Activated CD4-positive, alpha-beta memory T cell treated with anti-CD3 and anti-CD28 coated beads for 36 hours (primary cell): ENCODE results near the gene ZNF683. TPM values are rescaled to one million over a fixed set of nuclear protein-coding genes. Genes with fewer than 3 reads are reported as not detected.
"Not testable (repeated sequence)": the region's sequence is repeated elsewhere in the genome, so short reads cannot be mapped to it uniquely, and the experiment has no call there.

Experiments used
- CTCF ChIA-PET: fragments of 350-600 bp; sonication (Branson Sonifier 250); formaldehyde crosslinking; loops from one replicate; lab custom pipeline; 2021; ENCODE audit warnings: antibody characterized with exemption, inconsistent platforms; lab: Charles Lee
- POLR2A ChIA-PET: fragments of 350-600 bp; sonication (Branson Sonifier 250); formaldehyde crosslinking; loops from one replicate; lab custom pipeline; 2021; ENCODE audit warnings: antibody characterized with exemption; lab: Charles Lee
- DNase-seq: peaks from one replicate; pipeline ENCODE4 v3.0.0-alpha.2; 2020
- H3K27ac Mint-ChIP-seq: one replicate; pipeline ENCODE4 v1.8.0; 2021; ENCODE audit warnings: mixed read lengths
- H3K27me3 Mint-ChIP-seq: one replicate; pipeline ENCODE4 v1.8.0; 2021; ENCODE audit warnings: mixed read lengths
- H3K36me3 Mint-ChIP-seq: one replicate; pipeline ENCODE4 v1.8.0; 2021; ENCODE audit warnings: mixed read lengths
- H3K4me1 Mint-ChIP-seq: one replicate; pipeline ENCODE4 v1.8.0; 2021; ENCODE audit warnings: low read depth, mixed read lengths
- H3K4me3 Mint-ChIP-seq: one replicate; pipeline ENCODE4 v1.8.0; 2021; ENCODE audit warnings: mild to moderate bottlenecking, mixed read lengths
- H3K9me3 Mint-ChIP-seq: one replicate; pipeline ENCODE4 v1.8.0; 2021; ENCODE audit warnings: mixed read lengths
- intact Hi-C: fragments of 100-400 bp; cut with micrococcal nuclease; formaldehyde crosslinking; loops from one replicate; pipeline ENCODE4 v1.15.1; 2023
- total RNA-seq, 2 experiments: library from RNA; stranded (reverse); gene quantifications; one replicate each; pipeline ENCODE4 v1.2.3, GENCODE V29; 2021

The ZNF683 gene
- total RNA-seq, 2 experiments from 2014 or later = not detected

DNA sequence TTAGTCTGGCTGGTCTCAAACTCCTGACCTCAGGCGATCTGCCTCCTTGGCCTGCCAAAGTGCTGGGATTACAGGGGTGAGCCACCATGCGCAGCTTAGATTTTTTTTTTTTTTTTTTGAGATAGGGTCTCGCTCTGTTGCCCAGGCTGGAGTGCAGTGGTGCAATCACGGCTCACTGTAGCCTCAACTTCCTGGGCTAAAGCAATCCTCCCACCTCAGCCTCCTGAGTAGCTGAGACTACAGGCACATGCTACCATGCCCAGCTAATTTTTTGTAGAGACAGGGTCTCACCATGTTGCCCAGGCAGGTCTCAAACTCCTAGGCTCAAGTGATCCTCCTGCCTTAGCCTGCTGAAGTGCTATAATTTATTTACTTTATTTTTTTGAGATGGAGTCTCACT lies 43.2 kb downstream of the ZNF683 start:
- CTCF ChIA-PET = interaction anchor here (0.8 to 1.6 kb wide), 2 partner anchors 88 to 95 kb away, joined by 3 to 4 read pairs; partner anchors contain the start of gene CEP85
- H3K4me3 Mint-ChIP-seq, H3K4me1 Mint-ChIP-seq, DNase-seq, intact Hi-C loops, POLR2A ChIA-PET, H3K9me3 Mint-ChIP-seq, H3K36me3 Mint-ChIP-seq, H3K27me3 Mint-ChIP-seq, H3K27ac Mint-ChIP-seq: not testable (repeated sequence)

DNA sequence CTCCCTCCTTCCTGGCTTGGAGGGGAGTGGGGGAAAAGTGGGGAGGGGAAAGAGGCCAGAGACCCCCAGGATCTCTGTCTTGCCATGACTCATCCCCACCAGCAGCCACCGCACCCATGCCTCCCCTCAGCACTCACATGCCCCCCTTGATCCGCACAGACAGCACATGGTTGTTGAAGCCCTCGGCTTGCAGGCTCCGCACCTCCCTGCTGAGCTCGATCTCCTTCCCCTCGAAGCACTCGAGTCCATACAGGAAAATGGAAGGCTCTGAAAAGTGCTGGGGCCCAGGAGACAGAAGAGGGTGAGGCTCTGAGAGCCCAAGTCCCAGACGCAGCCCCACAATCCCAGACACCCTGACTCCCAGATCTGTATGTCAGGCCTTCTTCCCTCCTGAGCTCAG lies 44.0 kb downstream of the ZNF683 start:
- Mint-ChIP-seq H3K27ac (no peak overlapping the region), H3K36me3 (no peaks in the 10 kb centered on the region), H3K27me3 (no peaks in the 10 kb centered on the region), H3K4me3 (no peak overlapping the region), H3K4me1 (no peaks in the 10 kb centered on the region), H3K9me3 (no peaks in the 10 kb centered on the region)
- POLR2A ChIA-PET = no interaction called here
- no peak for DNase-seq
- intact Hi-C loops = no loop called here
- CTCF ChIA-PET = no interaction called here

DNA sequence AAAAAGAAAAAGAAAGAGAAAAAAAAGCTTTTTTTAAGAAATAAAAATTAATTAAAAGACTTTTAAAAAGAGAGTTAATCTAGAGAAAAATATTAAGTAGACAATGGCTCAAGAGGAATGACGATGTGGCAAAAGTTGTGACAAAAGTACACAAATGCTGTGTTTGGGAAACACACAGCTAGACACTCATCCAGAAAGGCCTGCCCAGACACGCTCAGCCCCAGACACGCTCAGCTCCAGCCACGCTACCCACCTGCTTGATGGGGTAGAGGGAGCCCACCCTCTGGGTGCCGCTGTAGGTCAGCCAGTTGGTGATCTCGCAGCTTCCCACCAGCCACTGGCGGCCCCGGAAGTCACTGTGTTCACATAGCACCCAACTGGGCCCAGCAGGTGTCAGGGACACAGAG lies 44.6 kb downstream of the ZNF683 start:
- no peak for DNase-seq
- Mint-ChIP-seq H3K9me3 (no peaks in the 10 kb centered on the region), H3K27me3 (no peaks in the 10 kb centered on the region), H3K27ac (no peak overlapping the region), H3K4me3 (no peak overlapping the region), H3K4me1 (no peaks in the 10 kb centered on the region), H3K36me3 (peaks cover under 1% of the 10 kb centered on the region)
- intact Hi-C loops = no loop called here
- ChIA-PET POLR2A (no interaction called here), CTCF (interaction anchor here (23.7 kb wide), 1 partner anchor 48 kb away, joined by 886 read pairs; the partner anchor contains the start of gene SH3BGRL3)

DNA sequence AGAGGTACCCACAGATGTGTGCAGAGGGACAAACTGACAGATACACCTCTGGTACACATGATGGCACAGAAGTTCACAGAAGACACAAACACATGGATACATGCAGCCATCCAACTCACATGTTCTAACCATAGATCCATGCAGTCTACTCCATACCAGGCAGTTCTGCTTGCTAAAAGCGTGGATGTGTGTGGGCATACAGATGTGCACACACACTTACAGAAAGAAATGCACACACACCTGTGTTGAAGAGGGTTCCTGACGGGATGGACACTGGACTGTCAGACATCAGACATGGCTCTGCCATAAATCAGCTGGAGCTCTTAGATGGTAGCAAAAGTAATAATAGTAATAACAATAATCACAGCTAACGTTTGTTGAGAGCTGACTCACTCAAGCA lies 48.0 kb downstream of the ZNF683 start:
- CTCF ChIA-PET = interaction anchor here (1.1 to 23.7 kb wide), 2 partner anchors 45 to 91 kb away, joined by 5 to 886 read pairs; partner anchors contain the start of genes CEP85 and SH3BGRL3
- Mint-ChIP-seq H3K4me1 (peaks cover 20% of the 10 kb centered on the region), H3K9me3 (no peaks in the 10 kb centered on the region), H3K27ac (peak overlapping the region; percentile 36), H3K4me3 (no peak overlapping the region), H3K36me3 (peaks cover 20% of the 10 kb centered on the region), H3K27me3 (no peaks in the 10 kb centered on the region)
- DNase-seq = no peak
- intact Hi-C loops = loop anchor here (5.0 kb wide), 2 partner anchors 157 to 217 kb away; partner anchors contain the start of genes C1orf232 and ZNF593
- POLR2A ChIA-PET = no interaction called here

DNA sequence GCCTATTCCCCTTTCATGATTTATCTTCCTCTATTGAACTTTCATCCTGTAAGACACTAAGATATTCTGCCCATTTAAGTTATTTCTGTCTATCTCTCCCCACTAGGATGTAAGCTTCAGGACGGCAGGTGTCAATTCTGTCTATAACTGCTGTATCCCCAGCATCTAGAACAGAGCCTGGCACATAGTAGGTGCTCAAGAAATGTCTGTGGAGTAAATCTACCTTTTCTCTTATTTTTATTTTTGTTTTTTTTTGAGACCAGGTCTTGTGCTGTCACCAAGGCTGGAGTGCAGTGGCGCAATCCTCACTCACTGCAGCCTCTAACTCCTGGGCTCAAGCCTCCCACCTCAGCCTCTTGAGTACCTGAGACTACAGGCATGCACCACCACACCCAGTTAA lies 49.2 kb downstream of the ZNF683 start:
- Mint-ChIP-seq H3K36me3 (peaks cover 23% of the 10 kb centered on the region), H3K9me3 (no peaks in the 10 kb centered on the region), H3K27ac (no peak overlapping the region), H3K27me3 (no peaks in the 10 kb centered on the region), H3K4me1 (peaks cover 20% of the 10 kb centered on the region), H3K4me3 (no peak overlapping the region)
- intact Hi-C loops = loop anchor here (5.0 kb wide), 2 partner anchors 156 to 216 kb away; partner anchors contain the start of genes C1orf232 and ZNF593
- POLR2A ChIA-PET = interaction anchor here (0.7 to 6.0 kb wide), 3 partner anchors 36 to 618 kb away, joined by 4 to 40 read pairs (median 5); no protein-coding TSS in a partner anchor
- no peak for DNase-seq
- CTCF ChIA-PET = interaction anchor here (1.0 to 23.7 kb wide), 5 partner anchors 36 to 94 kb away, joined by 3 to 886 read pairs (median 12); partner anchors contain the start of genes CEP85 and SH3BGRL3

DNA sequence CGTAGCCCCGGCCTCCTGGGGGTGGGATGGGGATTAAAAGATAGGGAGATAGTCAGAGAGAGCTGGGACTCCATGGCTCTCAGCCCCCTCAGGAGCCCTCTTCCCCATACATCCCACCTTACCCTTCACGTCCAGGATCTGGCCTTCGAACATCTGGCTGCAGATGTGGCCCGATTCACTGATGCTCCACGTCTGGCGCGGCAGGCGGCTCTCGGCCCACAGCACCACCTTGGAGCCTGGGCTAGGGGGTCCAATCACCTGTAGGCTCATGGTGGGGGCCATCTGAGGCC lies 50.6 kb downstream of the ZNF683 start:
- peaks cover 31% of the 10 kb centered on the region for H3K4me1 Mint-ChIP-seq
- peak overlapping the region; percentile 51 for H3K27ac Mint-ChIP-seq
- ChIA-PET CTCF (interaction anchor here (0.6 to 23.7 kb wide), 36 partner anchors 9 to 206 kb away, joined by 3 to 886 read pairs (median 4); partner anchors contain the start of genes C1orf232, CEP85, DHDDS and SH3BGRL3), POLR2A (interaction anchor here (0.9 to 6.0 kb wide), 7 partner anchors 14 to 88 kb away, joined by 3 to 40 read pairs (median 6); partner anchors contain the start of genes CEP85, SH3BGRL3 and UBXN11)
- no peak overlapping the region for H3K4me3 Mint-ChIP-seq
- intact Hi-C loops = loop anchor here (5.0 kb wide), 2 partner anchors 155 to 215 kb away; partner anchors contain the start of genes C1orf232 and ZNF593
- no peaks in the 10 kb centered on the region for H3K9me3 Mint-ChIP-seq
- H3K27me3 Mint-ChIP-seq = no peaks in the 10 kb centered on the region
- peaks cover 25% of the 10 kb centered on the region for H3K36me3 Mint-ChIP-seq
- no peak for DNase-seq

DNA sequence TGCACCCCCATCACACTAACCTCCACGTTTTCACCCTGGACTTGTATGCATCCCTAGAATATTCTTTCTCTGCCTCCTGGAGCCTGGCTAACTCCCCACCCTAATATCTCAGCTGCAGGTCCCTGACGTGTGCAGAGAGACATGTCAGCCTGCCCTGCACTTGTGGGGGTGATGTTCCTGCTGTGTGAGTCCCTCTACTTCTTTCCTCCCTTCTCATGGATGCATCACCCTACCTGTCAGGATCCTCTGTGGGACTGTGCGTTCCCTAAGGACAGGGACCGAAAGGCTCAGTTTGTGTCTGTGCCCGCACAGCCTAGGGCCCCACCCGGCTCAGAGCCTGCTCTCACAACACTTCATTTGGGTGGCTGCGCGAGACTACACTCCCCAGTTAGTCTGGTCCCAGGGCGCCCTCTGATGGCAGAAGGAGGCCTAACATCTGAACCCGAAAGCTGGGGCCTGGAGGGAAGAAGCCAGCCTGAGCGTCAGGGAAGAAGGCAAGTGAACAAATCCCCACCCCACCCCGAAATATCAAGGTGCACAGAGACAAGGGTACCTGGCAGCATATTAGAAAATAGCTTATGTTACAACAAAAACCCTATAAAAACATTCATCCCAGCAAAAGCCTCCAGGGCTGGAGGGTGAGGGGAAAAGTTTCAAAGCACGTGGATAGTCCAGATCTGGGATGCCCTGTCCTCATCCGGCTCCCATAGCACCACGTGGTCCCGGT lies 51.1 kb downstream of the ZNF683 start:
- peak overlapping the region; percentile 77 for H3K4me3 Mint-ChIP-seq
- peaks cover 34% of the 10 kb centered on the region for H3K4me1 Mint-ChIP-seq
- peaks cover 25% of the 10 kb centered on the region for H3K36me3 Mint-ChIP-seq

DNA sequence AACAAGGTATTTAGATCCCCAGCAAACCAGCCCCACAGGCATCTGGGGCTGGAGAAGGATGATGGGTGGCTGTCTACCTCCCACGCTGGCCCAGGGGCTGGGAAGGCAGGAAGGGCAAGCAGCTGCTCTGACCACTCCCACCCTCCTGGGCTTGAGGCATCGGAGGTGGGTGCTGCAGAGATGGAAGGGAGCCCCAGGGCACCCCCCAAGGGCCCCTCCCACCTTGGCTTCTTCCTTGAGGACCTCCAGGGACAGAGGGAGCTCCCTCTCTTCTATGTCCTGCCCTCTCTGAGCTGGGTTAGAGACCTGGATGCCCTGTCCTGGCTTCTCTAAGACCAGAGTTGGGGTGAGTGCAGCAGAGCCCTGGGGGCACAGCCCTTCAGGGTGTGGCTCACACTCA lies 51.7 kb downstream of the ZNF683 start:
- intact Hi-C loops = loop anchor here (1.0 to 5.0 kb wide), 7 partner anchors 33 to 214 kb away; partner anchors contain the start of genes C1orf232, CEP85 and ZNF593
- Mint-ChIP-seq H3K27ac (peak overlapping the region; percentile 91), H3K4me1 (peaks cover 40% of the 10 kb centered on the region), H3K9me3 (no peaks in the 10 kb centered on the region), H3K27me3 (no peaks in the 10 kb centered on the region), H3K4me3 (peak overlapping the region; percentile 77), H3K36me3 (peaks cover 25% of the 10 kb centered on the region)
- POLR2A ChIA-PET = interaction anchor here (1.3 to 6.0 kb wide), 5 partner anchors 13 to 45 kb away, joined by 3 to 40 read pairs (median 15); partner anchors contain the start of gene UBXN11
- CTCF ChIA-PET = interaction anchor here (0.6 to 23.7 kb wide), 19 partner anchors 10 to 182 kb away, joined by 3 to 886 read pairs (median 7); partner anchors contain the start of genes C1orf232, CEP85, SH3BGRL3 and UBXN11
- no peak for DNase-seq

More for the DNA sequence above, 51.1 kb downstream of the ZNF683 start:
- Mint-ChIP-seq H3K9me3 (no peaks in the 10 kb centered on the region), H3K27ac (peak overlapping the region; percentile 91), H3K27me3 (no peaks in the 10 kb centered on the region)
- intact Hi-C loops = loop anchor here (1.0 to 5.0 kb wide), 7 partner anchors 33 to 214 kb away; partner anchors contain the start of genes C1orf232, CEP85 and ZNF593
- POLR2A ChIA-PET = interaction anchor here (0.9 to 6.0 kb wide), 7 partner anchors 14 to 87 kb away, joined by 3 to 40 read pairs (median 6); partner anchors contain the start of genes CEP85, SH3BGRL3 and UBXN11
- CTCF ChIA-PET = interaction anchor here (0.6 to 23.7 kb wide), 38 partner anchors 10 to 206 kb away, joined by 3 to 886 read pairs (median 4); partner anchors contain the start of genes C1orf232, CEP85, DHDDS and SH3BGRL3
- DNase-seq = peak; percentile 97

DNA sequence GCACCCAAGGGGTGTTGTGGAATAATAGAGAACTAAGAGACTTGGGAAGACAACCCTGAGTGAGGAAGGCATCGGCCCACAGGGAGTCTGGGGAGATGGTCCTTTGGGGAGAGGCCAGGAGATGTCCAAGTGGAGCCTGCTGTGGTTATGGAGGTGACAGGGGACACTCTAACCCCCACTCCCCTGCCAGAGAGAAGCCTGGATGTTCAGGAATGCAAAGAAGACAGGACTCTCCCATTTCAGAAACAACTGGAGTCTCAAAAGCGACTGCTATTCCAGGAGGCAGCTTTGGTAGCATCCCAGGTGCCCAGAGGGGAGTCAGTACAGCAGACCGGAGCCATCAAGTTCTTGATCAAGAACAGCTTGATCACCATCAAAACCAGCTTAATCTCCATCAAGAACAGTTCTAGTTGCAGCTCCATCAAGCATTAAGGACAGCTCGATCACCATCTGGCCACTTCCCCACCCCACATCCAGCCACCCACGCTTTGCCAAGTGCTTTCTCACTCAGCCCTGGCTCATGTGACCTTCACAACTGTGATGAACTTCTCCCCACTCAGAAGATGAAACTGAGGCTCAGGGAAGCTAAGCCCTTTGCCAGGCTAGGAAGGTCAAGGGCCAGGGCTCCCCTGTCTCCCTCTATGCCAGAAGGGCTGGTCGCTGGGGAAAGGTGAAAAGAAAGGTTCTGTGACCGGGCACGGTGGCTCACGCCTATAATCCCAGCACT lies 54.0 kb downstream of the ZNF683 start:
- Mint-ChIP-seq H3K36me3 (peaks cover 25% of the 10 kb centered on the region), H3K4me3 (peak overlapping the region; percentile 91), H3K4me1 (peaks cover 59% of the 10 kb centered on the region), H3K27me3 (no peaks in the 10 kb centered on the region), H3K27ac (peak overlapping the region; percentile 91), H3K9me3 (no peaks in the 10 kb centered on the region)
- CTCF ChIA-PET = interaction anchor here (0.8 to 23.7 kb wide), 9 partner anchors 11 to 174 kb away, joined by 3 to 886 read pairs (median 12); partner anchors contain the start of genes C1orf232, CEP85, SH3BGRL3 and UBXN11
- intact Hi-C loops = loop anchor here (1.0 to 10.0 kb wide), 2 partner anchors 10 to 226 kb away; no protein-coding TSS in a partner anchor
- DNase-seq = peak; percentile 82
- POLR2A ChIA-PET = interaction anchor here (0.9 to 7.0 kb wide), 7 partner anchors 9 to 84 kb away, joined by 3 to 100 read pairs (median 10); partner anchors contain the start of genes CEP85, SH3BGRL3 and UBXN11

DNA sequence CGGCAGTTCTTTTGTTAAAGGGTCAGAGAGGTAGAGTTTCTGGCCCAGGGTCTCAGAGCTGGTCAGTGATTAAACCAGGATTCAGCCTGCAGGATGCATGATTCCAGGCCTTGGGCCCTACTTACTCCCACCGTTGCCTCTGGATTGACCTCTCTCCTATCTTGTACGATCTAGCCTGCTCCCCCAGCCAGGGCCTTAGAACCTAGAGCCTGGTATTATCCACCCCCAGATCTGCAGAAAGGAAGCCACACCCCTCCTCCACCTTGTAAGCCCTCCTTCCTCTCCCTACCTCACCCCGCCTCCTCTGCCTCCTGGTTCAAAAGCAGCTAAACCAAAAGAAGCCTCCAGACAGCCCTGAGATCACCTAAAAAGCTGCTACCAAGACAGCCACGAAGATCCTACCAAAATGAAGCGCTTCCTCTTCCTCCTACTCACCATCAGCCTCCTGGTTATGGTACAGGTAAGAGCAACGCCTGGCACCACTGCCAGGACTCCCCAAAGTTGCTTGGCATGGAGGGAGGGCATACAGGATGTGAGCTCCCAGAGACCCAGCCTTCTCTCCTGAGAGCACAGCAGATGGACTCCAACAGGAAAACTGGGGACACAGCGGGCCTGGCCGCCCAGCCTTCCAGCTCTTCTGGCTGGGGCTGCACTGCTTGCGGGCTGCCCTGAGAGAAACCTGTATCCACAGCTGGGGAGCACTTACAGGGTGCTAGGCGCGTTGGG lies 54.8 kb downstream of the ZNF683 start, which contains the start of gene CD52:
TSS of gene CD52 (plus strand) at position 347 of the 726 bp plus-strand sequence. CDS start at position 407, 60 bp downstream.
- peaks cover 63% of the 10 kb centered on the region for H3K4me1 Mint-ChIP-seq
- H3K27me3 Mint-ChIP-seq = no peaks in the 10 kb centered on the region
- intact Hi-C loops = loop anchor here (10.0 kb wide), 1 partner anchor 227 kb away; no protein-coding TSS in a partner anchor
- DNase-seq = peak; percentile 82
- H3K4me3 Mint-ChIP-seq = peak within 1 kb of the TSS; percentile 91
- POLR2A ChIA-PET = interaction anchor here (0.9 to 7.0 kb wide), 6 partner anchors 8 to 42 kb away, joined by 3 to 100 read pairs (median 25); partner anchors contain the start of genes SH3BGRL3 and UBXN11
- H3K9me3 Mint-ChIP-seq = no peaks in the 10 kb centered on the region
- peaks cover 23% of the 10 kb centered on the region for H3K36me3 Mint-ChIP-seq
- CTCF ChIA-PET = interaction anchor here (1.4 to 23.7 kb wide), 8 partner anchors 10 to 173 kb away, joined by 4 to 886 read pairs (median 13); partner anchors contain the start of genes C1orf232, CEP85, SH3BGRL3 and UBXN11
- H3K27ac Mint-ChIP-seq = peak within 1 kb of the TSS; percentile 91
